Uterus (tissue), 2 donors: ENCODE results near the gene SHISAL1.

Experiments
- CTCF ChIP-seq, 4 experiments: fragments of 200-600 bp in 2 of 4; fragments of 450-650 bp in 2 of 4; sonication (generic) in 2 of 4; IDR thresholded peaks; one replicate each; pipeline ENCODE4 v1.5.1; 2016 to 2019; ENCODE audit warnings: antibody characterized with exemption in 4 of 4, mild to moderate bottlenecking in 2 of 4, moderate library complexity in 1 of 4
- POLR2A ChIP-seq, 2 donors: fragments of 450-650 bp; IDR thresholded peaks; one replicate each; pipeline ENCODE4 v1.6.1; 2016; ENCODE audit warnings: antibody characterized with exemption in 2 of 2, mild to moderate bottlenecking in 1 of 2, moderate library complexity in 1 of 2

- TF ChIP-seq CTCF (IDR thresholded peaks at IDR 0.05): no peak
- no peak for TF ChIP-seq POLR2A (IDR thresholded peaks at IDR 0.05)
Measured at GRCh38 chr22:44268431-44269116, 44.2 kb downstream of the SHISAL1 start.
